Ovary (tissue), 9 donors: Measurements from ENCODE around the gene SCAPER. TPM values are rescaled to one million over a fixed set of nuclear protein-coding genes. Genes with fewer than 3 reads are reported as not detected.
"Not testable (repeated sequence)": the region's sequence is repeated elsewhere in the genome, so short reads cannot be mapped to it uniquely, and the experiment has no call there.

Source experiments
- DNase-seq, 5 donors: peaks; one replicate each; pipeline ENCODE4 v3.0.0-alpha.2; 2019 to 2020
- H3K27ac ChIP-seq, 2 donors: fragments of 200-600 bp; one replicate each; pipeline versions ENCODE4 v1.5.1 to v1.8.0; 2019 to 2022
- H3K27me3 ChIP-seq: fragments of 200-600 bp; one replicate; pipeline ENCODE4 v1.8.0; 2022
- H3K36me3 ChIP-seq: fragments of 200-600 bp; sonication (generic); one replicate; pipeline ENCODE4 v1.5.1; 2019
- H3K4me1 ChIP-seq: one replicate; pipeline ENCODE4 v1.8.1; 2013; ENCODE audit warnings: mild to moderate bottlenecking, moderate library complexity; ENCODE audit not compliant: insufficient read depth
- H3K4me3 ChIP-seq: fragments of 200-600 bp; sonication (generic); one replicate; pipeline ENCODE4 v1.5.1; 2017
- H3K9me3 ChIP-seq, 2 donors: fragments of 200-600 bp in 1 of 2; sonication (generic) in 1 of 2; one replicate each; pipeline versions ENCODE4 v1.5.1 to v1.8.1; 2013 to 2019; ENCODE audit warnings: mild to moderate bottlenecking in 1 of 2, moderate library complexity in 1 of 2
- EP300 ChIP-seq: sonication (generic); formaldehyde crosslinking; IDR thresholded peaks from one replicate; pipeline ENCODE4 v1.6.1; 2017; ENCODE audit warnings: antibody characterized with exemption
- POLR2A ChIP-seq: fragments of 450-650 bp; IDR thresholded peaks from one replicate; pipeline ENCODE4 v1.6.1; 2017; ENCODE audit warnings: antibody characterized with exemption, mild to moderate bottlenecking, moderate library complexity
- WGBS, 3 donors: extraction: QIAGEN DNeasy Blood & Tissue Kit in 1 of 3; methylation state at CpG; one replicate each; pipeline versions ENCODE4 v1.1.5 to v1.1.7; 2013 to 2017; 5-methylcytosine and 5-hydroxymethylcytosine counted together
- intact Hi-C, 4 donors: fragments of 100-400 bp; cut with DNase I; formaldehyde crosslinking; loops; one replicate each; pipeline versions ENCODE4 v1.11.0 to v1.15.1; 2022 to 2023
- polyA plus RNA-seq, 2 donors: library from polyadenylated mRNA; stranded (reverse); fragments of 200-250 nt in 1 of 2; fragments of 350-450 nt in 1 of 2; fragmentation: Illumina TruSeq in 1 of 2; extraction: RNeasy Lipid Tissue Mini Kit (QIAGEN cat#74804) in 1 of 2; gene quantifications; one replicate each; pipeline ENCODE4 v1.2.3, GENCODE V29; 2013 to 2014
- total RNA-seq, 7 donors: library from RNA; depleted of rRNA in 2 of 7; stranded (reverse); fragments of >200 nt in 2 of 7; fragmentation: NEBNext Ultra II Directional in 3 of 7; extraction: Animal tissue kit (Norgen Biotek cat#: 25700) in 3 of 7; gene quantifications; one replicate each; pipeline versions ENCODE4 v1.1.0 to v1.2.4, GENCODE V29; 2016 to 2023
- TF ChIP-seq, protein P1 (sequence below), 3 donors: fragments of 450-650 bp in 2 of 3; fragments of 200-600 bp in 1 of 3; IDR thresholded peaks; one replicate each; pipeline versions ENCODE4 v1.5.1 to v1.8.0; 2016 to 2022; ENCODE audit warnings: antibody characterized with exemption in 3 of 3, mild to moderate bottlenecking in 1 of 3
- donor health status: DM: no; HTN: no; CAD: no; lungs with moderate emphysema.
- donor health status: DM: no; HTN: no; CAD: no.
- donor health status: Bipolar disorder and iron deficiency.
- donor health status: DM: yes; HTN: yes; CAD: no.
- donor health status: DM: no; HTN: no; CAD: no.
- donor health status: DM: yes; HTN: yes; CAD: no.

Gene SCAPER
- total and polyA plus RNA-seq, 9 donors: 13.7 to 45.8 (median 27.9) TPM

DNA sequence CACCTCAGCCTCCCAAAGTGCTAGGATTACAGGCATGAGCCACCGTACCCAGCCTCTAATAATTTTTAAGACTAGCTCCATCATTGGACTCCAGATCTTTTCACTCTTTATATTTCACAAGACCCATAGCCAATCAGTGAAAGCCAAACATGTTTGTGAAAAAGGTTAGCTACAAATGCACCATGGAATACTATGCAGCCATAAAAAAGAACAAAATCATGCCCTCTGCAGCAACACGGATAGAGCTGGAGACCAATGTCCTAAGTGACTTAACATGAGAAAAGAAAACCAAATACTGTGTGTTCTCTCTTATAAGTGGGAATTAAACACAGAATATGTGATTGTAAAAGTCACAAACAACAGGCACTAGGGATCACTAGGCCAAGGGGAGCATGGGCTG lies 3.2 kb downstream of the SCAPER start:
- no peak for DNase-seq
- no peaks in the 10 kb centered on the region for H3K36me3 ChIP-seq
- no peaks in the 10 kb centered on the region for H3K9me3 ChIP-seq
- 98 to 100% (median 98%) methylated on average over 2 of the region's 2 CpGs for WGBS, 3 donors
- no peak for TF ChIP-seq POLR2A
- no peak for TF ChIP-seq EP300
- TF ChIP-seq, protein P1, sequence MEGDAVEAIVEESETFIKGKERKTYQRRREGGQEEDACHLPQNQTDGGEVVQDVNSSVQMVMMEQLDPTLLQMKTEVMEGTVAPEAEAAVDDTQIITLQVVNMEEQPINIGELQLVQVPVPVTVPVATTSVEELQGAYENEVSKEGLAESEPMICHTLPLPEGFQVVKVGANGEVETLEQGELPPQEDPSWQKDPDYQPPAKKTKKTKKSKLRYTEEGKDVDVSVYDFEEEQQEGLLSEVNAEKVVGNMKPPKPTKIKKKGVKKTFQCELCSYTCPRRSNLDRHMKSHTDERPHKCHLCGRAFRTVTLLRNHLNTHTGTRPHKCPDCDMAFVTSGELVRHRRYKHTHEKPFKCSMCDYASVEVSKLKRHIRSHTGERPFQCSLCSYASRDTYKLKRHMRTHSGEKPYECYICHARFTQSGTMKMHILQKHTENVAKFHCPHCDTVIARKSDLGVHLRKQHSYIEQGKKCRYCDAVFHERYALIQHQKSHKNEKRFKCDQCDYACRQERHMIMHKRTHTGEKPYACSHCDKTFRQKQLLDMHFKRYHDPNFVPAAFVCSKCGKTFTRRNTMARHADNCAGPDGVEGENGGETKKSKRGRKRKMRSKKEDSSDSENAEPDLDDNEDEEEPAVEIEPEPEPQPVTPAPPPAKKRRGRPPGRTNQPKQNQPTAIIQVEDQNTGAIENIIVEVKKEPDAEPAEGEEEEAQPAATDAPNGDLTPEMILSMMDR (IDR thresholded peaks at IDR 0.05): no peak
- no peak overlapping the region for H3K4me3 ChIP-seq
- intact Hi-C loops: no loop called here
- no peak overlapping the region for H3K27ac ChIP-seq
- H3K27me3 ChIP-seq: no peaks in the 10 kb centered on the region
- H3K4me1 ChIP-seq: peaks cover 3% of the 10 kb centered on the region

DNA sequence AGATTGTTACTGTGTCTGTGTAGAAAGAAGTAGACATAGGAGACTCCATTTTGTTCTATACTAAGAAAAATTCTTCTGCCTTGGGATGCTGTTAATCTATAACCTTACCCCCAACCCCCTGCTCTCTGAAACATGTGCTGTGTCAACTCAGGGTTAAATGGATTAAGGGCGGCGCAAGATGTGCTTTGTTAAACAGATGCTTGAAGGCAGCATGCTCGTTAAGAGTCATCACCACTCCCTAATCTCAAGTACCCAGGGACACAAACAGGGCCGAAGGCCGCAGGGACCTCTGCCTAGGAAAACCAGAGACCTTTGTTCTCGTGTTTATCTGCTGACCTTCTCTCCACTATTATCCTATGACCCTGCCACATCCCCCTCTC lies 5.2 kb downstream of the SCAPER start:
- H3K36me3 ChIP-seq, H3K9me3 ChIP-seq, DNase-seq, H3K4me1 ChIP-seq, H3K27me3 ChIP-seq, H3K4me3 ChIP-seq, H3K27ac ChIP-seq, intact Hi-C loops: not testable (repeated sequence)
- 82 to 94% (median 93%) methylated on average over 2 to 4 of the region's 6 CpGs for WGBS, 3 donors

DNA sequence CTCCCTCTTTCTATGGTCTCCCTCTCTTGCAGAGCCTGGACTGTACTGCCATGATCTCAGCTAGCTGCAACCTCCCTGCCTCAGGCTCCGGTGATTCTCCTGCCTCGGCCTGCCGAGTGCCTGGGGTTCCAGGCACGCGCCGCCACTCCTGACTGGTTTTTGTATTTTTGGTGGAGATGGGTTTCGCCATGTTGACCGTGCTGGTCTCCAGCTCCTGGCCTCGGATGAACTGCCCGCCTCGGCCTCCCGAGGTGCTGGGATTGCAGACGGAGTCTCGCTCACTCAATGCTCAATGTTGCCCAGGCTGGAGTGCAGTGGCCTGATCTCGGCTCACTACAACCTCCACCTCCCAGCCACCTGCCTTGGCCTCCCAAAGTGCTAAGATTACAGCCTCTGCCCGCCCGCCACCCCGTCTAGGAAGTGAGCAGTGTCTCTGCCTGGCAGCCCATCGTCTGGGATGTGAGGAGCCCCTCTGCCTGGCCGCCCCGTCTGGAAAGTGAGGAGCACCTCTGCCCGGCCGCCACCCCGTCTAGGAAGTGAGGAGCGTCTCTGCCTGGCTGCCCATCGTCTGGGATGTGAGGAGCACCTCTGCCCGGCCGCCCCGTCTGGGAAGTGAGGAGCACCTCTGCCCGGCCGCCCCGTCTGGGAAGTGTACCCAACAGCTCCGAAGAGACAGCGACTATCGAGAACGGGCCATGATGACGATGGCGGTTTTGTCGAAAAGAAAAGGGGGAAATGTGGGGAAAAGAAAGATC lies 5.8 kb downstream of the SCAPER start:
- H3K4me3 ChIP-seq, H3K36me3 ChIP-seq, H3K4me1 ChIP-seq, H3K27ac ChIP-seq, H3K9me3 ChIP-seq, intact Hi-C loops, DNase-seq, H3K27me3 ChIP-seq: not testable (repeated sequence)
- WGBS, 3 donors: 93 to 95% (median 95%) methylated on average over 39 of the region's 39 CpGs

DNA sequence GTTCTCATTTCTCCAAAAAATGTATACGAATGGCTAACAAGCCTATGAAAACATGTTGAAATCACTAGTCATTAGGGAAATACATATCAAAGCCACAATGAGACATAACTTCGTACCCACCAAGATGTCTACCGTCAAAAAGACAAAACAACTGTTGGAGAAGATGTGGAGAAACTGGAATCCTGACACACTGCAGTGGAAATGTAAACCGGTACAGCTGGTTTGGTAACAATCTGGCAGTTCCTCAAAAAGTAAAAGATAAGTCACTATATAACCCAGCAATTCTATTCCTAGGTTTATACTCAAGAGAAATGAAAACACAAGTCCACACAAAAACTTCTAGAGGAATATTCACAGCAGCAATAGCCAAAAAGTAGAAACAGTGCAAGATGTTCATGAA lies 7.0 kb downstream of the SCAPER start:
- H3K36me3 ChIP-seq: no peaks in the 10 kb centered on the region
- H3K27ac ChIP-seq: no peak overlapping the region
- TF ChIP-seq POLR2A: no peak
- no peak for TF ChIP-seq EP300
- TF ChIP-seq, protein P1 (IDR thresholded peaks at IDR 0.05): no peak
- no peaks in the 10 kb centered on the region for H3K4me1 ChIP-seq
- no peak overlapping the region for H3K4me3 ChIP-seq
- no peak for DNase-seq
- 75 to 86% (median 84%) methylated on average over 4 of the region's 4 CpGs for WGBS, 3 donors
- H3K9me3 ChIP-seq: no peaks in the 10 kb centered on the region
- no peaks in the 10 kb centered on the region for H3K27me3 ChIP-seq
- intact Hi-C loops: no loop called here

DNA sequence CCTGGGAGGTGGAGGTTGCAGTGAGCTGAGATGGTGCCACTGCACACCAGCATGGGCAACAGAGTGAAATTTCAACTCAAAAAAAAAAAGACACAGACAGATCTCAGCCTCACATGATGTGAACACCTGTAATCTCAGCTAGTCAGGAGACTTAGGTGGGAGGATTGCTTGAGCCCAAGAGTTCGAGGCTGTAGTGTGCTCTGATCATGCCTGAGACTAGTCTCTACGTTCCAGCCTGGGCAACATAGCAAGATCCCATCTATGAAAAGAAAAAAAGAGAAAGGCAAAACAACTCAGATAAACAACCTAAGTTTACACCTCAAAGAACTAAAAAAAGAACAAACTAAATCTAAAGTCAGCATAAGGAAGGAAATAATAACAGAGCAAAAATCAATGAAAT lies 11.0 kb downstream of the SCAPER start:
- H3K27ac ChIP-seq: no peak overlapping the region
- intact Hi-C loops: no loop called here
- no peaks in the 10 kb centered on the region for H3K4me1 ChIP-seq
- no peaks in the 10 kb centered on the region for H3K36me3 ChIP-seq
- WGBS, 3 donors: 85 to 91% (median 90%) methylated on average over 2 of the region's 2 CpGs
- H3K4me3 ChIP-seq: no peak overlapping the region
- TF ChIP-seq, protein P1 (IDR thresholded peaks at IDR 0.05): no peak
- no peaks in the 10 kb centered on the region for H3K27me3 ChIP-seq
- H3K9me3 ChIP-seq: no peaks in the 10 kb centered on the region
- no peak for DNase-seq

DNA sequence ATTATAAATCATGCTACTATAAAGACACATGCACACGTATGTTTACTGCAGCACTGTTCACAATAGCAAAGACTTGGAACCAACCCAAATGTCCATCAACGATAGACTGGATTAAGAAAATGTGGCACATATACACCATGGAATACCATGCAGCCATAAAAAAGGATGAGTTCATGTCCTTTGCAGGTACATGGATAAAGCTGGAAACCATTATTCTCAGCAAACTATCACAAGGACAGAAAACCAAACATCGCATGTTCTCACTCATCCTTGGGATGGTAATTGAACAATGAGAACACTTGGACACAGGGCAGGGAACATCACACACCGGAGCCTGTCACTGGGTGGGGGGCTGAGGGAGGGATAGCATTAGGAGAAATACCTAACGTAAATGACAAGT lies 12.3 kb downstream of the SCAPER start:
- H3K9me3 ChIP-seq, H3K36me3 ChIP-seq, H3K4me3 ChIP-seq, H3K27me3 ChIP-seq, DNase-seq, intact Hi-C loops, H3K4me1 ChIP-seq, H3K27ac ChIP-seq: not testable (repeated sequence)
- WGBS, 3 donors: 91 to 97% (median 94%) methylated on average over 5 of the region's 5 CpGs

DNA sequence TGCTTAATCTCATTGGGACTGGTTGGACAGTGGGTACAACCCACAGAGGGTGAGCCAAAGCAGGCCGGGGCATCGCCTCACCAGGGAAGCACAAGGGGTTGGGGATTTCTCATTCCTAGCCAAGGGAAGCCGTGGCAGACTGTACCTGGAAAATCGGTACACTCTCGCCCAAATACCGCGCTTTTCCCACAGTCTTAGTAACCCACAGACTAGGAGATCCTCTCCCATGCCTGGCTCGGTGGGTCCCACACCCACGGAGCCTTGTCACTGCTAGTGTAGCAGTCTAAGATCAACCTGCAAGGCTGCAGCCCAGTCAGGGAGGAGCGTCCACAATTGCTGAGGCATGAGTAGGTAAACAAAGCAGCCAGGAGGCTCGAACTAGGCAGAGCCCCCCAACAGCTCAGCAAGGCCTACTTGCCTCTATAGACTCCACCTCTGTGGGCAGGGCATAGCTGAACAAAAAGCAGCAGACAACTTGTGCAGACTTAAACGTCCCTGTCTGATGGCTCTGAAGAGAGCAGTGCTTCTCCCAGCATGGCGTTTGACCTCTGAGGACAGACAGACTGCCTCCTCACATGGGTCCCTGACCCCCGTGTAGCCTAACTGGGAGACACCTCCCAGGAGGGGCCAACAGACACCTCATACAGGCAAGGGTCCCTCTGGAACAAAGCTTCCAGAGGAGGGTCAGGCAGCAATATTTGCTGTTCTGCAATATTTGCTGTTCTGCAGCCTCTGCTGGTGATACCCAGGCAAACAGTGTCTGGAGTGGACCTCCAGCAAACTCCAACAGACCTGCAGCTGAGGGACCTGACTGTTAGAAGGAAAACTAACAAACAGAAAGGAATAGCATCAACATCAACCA lies 17.6 kb downstream of the SCAPER start:
- DNase-seq, H3K27me3 ChIP-seq, H3K9me3 ChIP-seq, H3K4me3 ChIP-seq, H3K4me1 ChIP-seq, H3K36me3 ChIP-seq, intact Hi-C loops, H3K27ac ChIP-seq: not testable (repeated sequence)
- 93% methylated on average over 14 of the region's 14 CpGs for WGBS, 3 donors
